ENCODE results near the gene RAD51B. TPM values are rescaled to one million over a fixed set of nuclear protein-coding genes. Genes with fewer than 3 reads are reported as not detected.

The RAD51B gene
- total RNA-seq, 1 experiment from 2014 or later = 8.5 TPM

DNA sequence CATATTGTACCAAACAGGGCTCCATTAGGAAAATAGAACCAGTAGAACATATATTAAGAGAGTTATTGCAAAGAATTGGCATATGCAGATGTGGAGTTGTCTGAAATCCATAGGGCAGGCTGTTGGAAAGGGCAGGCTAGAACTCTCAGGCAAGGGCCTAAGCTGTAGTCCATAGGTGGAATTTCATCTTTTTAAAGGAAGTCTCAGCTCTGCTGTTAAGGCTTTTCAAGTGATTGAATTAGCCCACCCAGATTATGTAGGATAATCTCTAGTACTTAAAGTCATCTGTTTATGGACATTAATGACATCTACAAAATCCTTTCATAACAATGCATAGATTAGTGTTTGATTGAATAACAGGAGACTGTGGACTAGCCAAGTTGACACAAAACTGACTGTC lies 59.4 kb downstream of the RAD51B start:
- no peaks in the 10 kb centered on the region for H3K27me3 ChIP-seq (ENCODE audit: control insufficient read depth, insufficient read depth, low read length)
- intact Hi-C loops (cut with micrococcal nuclease; ENCODE audit: unreplicated experiment) (no loop called here), in situ Hi-C loops (cut with HindIII; ENCODE audit: low pct_unique_long_range_greater_than_20kb, low sequenced_read_pairs) (no loop called here)
- H3K4me3 ChIP-seq (ENCODE audit: low read depth in 2 of 2, low read length in 2 of 2) = no peak overlapping the region
- TF ChIP-seq SIN3A (IDR thresholded peaks at IDR 0.05; ENCODE audit: borderline replicate concordance, insufficient read depth, low read depth, low read length) (no peak), POLR2AphosphoS5 (IDR thresholded peaks at IDR 0.05; ENCODE audit: low read depth, low read length) (no peak), REST (IDR thresholded peaks at IDR 0.05; ENCODE audit: insufficient read depth in 1 of 2, low read depth in 2 of 2, low read length in 1 of 2) (no peak), TCF7L2 (IDR thresholded peaks at IDR 0.05; ENCODE audit: low read depth, low read length) (no peak)
- TF ChIP-seq, protein P1, sequence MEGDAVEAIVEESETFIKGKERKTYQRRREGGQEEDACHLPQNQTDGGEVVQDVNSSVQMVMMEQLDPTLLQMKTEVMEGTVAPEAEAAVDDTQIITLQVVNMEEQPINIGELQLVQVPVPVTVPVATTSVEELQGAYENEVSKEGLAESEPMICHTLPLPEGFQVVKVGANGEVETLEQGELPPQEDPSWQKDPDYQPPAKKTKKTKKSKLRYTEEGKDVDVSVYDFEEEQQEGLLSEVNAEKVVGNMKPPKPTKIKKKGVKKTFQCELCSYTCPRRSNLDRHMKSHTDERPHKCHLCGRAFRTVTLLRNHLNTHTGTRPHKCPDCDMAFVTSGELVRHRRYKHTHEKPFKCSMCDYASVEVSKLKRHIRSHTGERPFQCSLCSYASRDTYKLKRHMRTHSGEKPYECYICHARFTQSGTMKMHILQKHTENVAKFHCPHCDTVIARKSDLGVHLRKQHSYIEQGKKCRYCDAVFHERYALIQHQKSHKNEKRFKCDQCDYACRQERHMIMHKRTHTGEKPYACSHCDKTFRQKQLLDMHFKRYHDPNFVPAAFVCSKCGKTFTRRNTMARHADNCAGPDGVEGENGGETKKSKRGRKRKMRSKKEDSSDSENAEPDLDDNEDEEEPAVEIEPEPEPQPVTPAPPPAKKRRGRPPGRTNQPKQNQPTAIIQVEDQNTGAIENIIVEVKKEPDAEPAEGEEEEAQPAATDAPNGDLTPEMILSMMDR (IDR thresholded peaks at IDR 0.05) = no peak
- ATAC-seq (no peak), DNase-seq (ENCODE audit: low read depth, low spot score) (no peak)
- no TSS peak for BruUV-seq (replicated peaks)
- no peak overlapping the region for H3K27ac ChIP-seq (ENCODE audit: low read length)
- POLR2A ChIA-PET = no interaction called here
- no peaks in the 10 kb centered on the region for H3K9me3 ChIP-seq (ENCODE audit: control insufficient read depth, insufficient read depth, low read depth, low read length)
- CTCF ChIA-PET = no interaction called here
- no peaks in the 10 kb centered on the region for H3K4me1 ChIP-seq (ENCODE audit: control insufficient read depth, insufficient read depth, low read length)
- no peaks in the 10 kb centered on the region for H3K36me3 ChIP-seq (ENCODE audit: control insufficient read depth, insufficient read depth, low read length)

DNA sequence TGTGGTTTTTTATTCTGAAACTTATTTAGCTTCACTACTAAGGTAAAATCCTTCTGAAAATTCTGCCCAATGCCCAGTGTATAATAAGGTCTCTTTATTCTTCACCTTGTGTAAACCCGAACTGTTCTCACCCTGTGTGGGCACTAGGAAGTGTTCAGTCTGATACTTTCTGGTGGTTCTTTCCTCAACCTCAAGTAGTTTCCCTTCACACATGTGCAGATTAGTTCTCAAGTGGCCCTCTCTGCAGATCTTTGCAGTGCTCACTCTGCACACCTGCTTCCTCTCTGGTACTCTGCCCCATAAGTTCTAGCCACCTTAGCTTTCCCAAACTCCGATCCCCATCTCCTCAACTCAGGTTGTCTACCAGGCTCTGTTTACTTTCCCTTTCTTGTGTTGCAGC lies 61.6 kb downstream of the RAD51B start:
- ATAC-seq (no peak), DNase-seq (ENCODE audit: low read depth, low spot score) (no peak)
- TF ChIP-seq TCF7L2 (IDR thresholded peaks at IDR 0.05; ENCODE audit: low read depth, low read length) = no peak
- no peak for TF ChIP-seq REST (IDR thresholded peaks at IDR 0.05; ENCODE audit: insufficient read depth in 1 of 2, low read depth in 2 of 2, low read length in 1 of 2)
- no peak for TF ChIP-seq POLR2AphosphoS5 (IDR thresholded peaks at IDR 0.05; ENCODE audit: low read depth, low read length)
- TF ChIP-seq SIN3A (IDR thresholded peaks at IDR 0.05; ENCODE audit: borderline replicate concordance, insufficient read depth, low read depth, low read length) = no peak
- TF ChIP-seq, protein P1 (IDR thresholded peaks at IDR 0.05) = no peak
- H3K4me1 ChIP-seq (ENCODE audit: control insufficient read depth, insufficient read depth, low read length) = no peaks in the 10 kb centered on the region
- ChIA-PET CTCF (no interaction called here), POLR2A (no interaction called here)
- no peak overlapping the region for H3K27ac ChIP-seq (ENCODE audit: low read length)
- no peaks in the 10 kb centered on the region for H3K36me3 ChIP-seq (ENCODE audit: control insufficient read depth, insufficient read depth, low read length)
- H3K4me3 ChIP-seq (ENCODE audit: low read depth in 2 of 2, low read length in 2 of 2) = no peak overlapping the region
- no peaks in the 10 kb centered on the region for H3K9me3 ChIP-seq (ENCODE audit: control insufficient read depth, insufficient read depth, low read depth, low read length)
- in situ Hi-C loops (cut with HindIII; ENCODE audit: low pct_unique_long_range_greater_than_20kb, low sequenced_read_pairs) = no loop called here
- intact Hi-C loops (cut with micrococcal nuclease; ENCODE audit: unreplicated experiment) = no loop called here
- H3K27me3 ChIP-seq (ENCODE audit: control insufficient read depth, insufficient read depth, low read length) = no peaks in the 10 kb centered on the region
- no TSS peak for BruUV-seq (replicated peaks)
